ENCODE results near the gene ZNF789. TPM values are rescaled to one million over a fixed set of nuclear protein-coding genes. Genes with fewer than 3 reads are reported as not detected.
A peak's percentile ranks its signal among the peaks of the same experiment; 100 is the strongest.

Gene ZNF789
- total RNA-seq, 2 donors from 2014 or later: 16.0 to 18.8 TPM

GRCh38 chr7:99468336-99468918 is 4.3 kb upstream of the ZNF789 start:
- ATAC-seq (replicated peaks in 1 of 2): no peak
- H3K4me3 Mint-ChIP-seq: no peak overlapping the region
- peaks cover 0 to 1% of the 10 kb centered on the region in 2 donors for H3K9me3 Mint-ChIP-seq
- no peaks in the 10 kb centered on the region for H3K27me3 Mint-ChIP-seq (ENCODE audit: low read depth)
- peaks cover 44% of the 10 kb centered on the region for H3K4me1 Mint-ChIP-seq (ENCODE audit: low read depth)
- no peak overlapping the region for H3K27ac Mint-ChIP-seq
- peaks cover 13 to 17% of the 10 kb centered on the region in 2 donors for H3K36me3 Mint-ChIP-seq (ENCODE audit: insufficient read depth in 2 of 2)
- no peak for DNase-seq

- Mint-ChIP-seq H3K36me3 (ENCODE audit: insufficient read depth in 2 of 2) (peaks cover 7 to 14% of the 10 kb centered on the region in 2 donors), H3K27ac (peak overlapping the region; percentile 28), H3K4me3 (no peak overlapping the region), H3K27me3 (ENCODE audit: low read depth) (no peaks in the 10 kb centered on the region), H3K4me1 (ENCODE audit: low read depth) (peaks cover 35% of the 10 kb centered on the region), H3K9me3 (peaks cover 0 to 1% of the 10 kb centered on the region in 2 donors)
- DNase-seq (no peak), ATAC-seq (replicated peaks in 1 of 2) (no peak)
Observed at GRCh38 chr7:99469381-99470065, 3.2 kb upstream of the ZNF789 start.

GRCh38 chr7:99473315-99473596 is 566 bp downstream of the ZNF789 start:
- peak overlapping the region; percentile 95 for H3K27ac Mint-ChIP-seq
- H3K36me3 Mint-ChIP-seq (ENCODE audit: insufficient read depth in 2 of 2): peaks cover 10% of the 10 kb centered on the region in 2 donors
- no peaks in the 10 kb centered on the region for H3K27me3 Mint-ChIP-seq (ENCODE audit: low read depth)
- ATAC-seq (replicated peaks in 1 of 2) (no peak), DNase-seq (no peak)
- H3K9me3 Mint-ChIP-seq: no peaks in the 10 kb centered on the region
- peak overlapping the region; percentile 99 to 100 for H3K4me3 Mint-ChIP-seq
- H3K4me1 Mint-ChIP-seq (ENCODE audit: low read depth): peaks cover 49% of the 10 kb centered on the region

GRCh38 chr7:99476107-99476506 is 3.4 kb downstream of the ZNF789 start:
- no peaks in the 10 kb centered on the region for H3K9me3 Mint-ChIP-seq
- H3K27ac Mint-ChIP-seq: no peak overlapping the region
- ATAC-seq (replicated peaks in 1 of 2) (no peak), DNase-seq (no peak)
- peaks cover 9 to 10% of the 10 kb centered on the region in 2 donors for H3K36me3 Mint-ChIP-seq (ENCODE audit: insufficient read depth in 2 of 2)
- no peaks in the 10 kb centered on the region for H3K27me3 Mint-ChIP-seq (ENCODE audit: low read depth)
- no peak overlapping the region for H3K4me3 Mint-ChIP-seq
- H3K4me1 Mint-ChIP-seq (ENCODE audit: low read depth): peaks cover 48% of the 10 kb centered on the region

- Mint-ChIP-seq H3K27ac (peak overlapping the region; percentile 25), H3K9me3 (no peaks in the 10 kb centered on the region), H3K27me3 (ENCODE audit: low read depth) (no peaks in the 10 kb centered on the region), H3K4me3 (no peak overlapping the region), H3K4me1 (ENCODE audit: low read depth) (peaks cover 35% of the 10 kb centered on the region), H3K36me3 (ENCODE audit: insufficient read depth in 2 of 2) (peaks cover 0 to 4% of the 10 kb centered on the region in 2 donors)
- ATAC-seq (replicated peaks in 1 of 2): peak in 1 of 2 donors; percentile 26
- DNase-seq: no peak
Observed at GRCh38 chr7:99478464-99479440, 6.1 kb downstream of the ZNF789 start.

DNA sequence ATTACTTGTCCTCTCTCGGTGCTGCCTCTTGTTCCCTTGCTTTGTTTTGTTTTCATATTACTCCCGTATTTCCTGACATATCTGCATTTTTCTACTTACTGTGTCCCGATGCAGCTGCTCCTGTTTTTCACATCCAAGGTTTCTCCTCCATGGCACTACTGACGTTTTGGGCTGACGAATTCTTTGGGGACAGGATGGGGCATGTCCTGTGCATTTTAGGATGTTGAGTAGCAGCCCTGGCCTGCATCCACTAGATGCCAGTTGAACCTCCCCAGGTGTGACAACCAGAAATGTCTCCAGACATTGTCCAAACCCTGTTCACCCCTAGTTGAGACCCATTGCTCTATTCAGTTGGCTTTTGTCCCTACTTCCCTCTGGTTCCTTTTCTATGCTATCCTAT is 12.4 kb downstream of the ZNF789 start:
- H3K27ac Mint-ChIP-seq: peak overlapping the region; percentile 43
- H3K27me3 Mint-ChIP-seq (ENCODE audit: low read depth): no peaks in the 10 kb centered on the region
- H3K4me1 Mint-ChIP-seq (ENCODE audit: low read depth): no peaks in the 10 kb centered on the region
- no peak for DNase-seq
- ATAC-seq (replicated peaks in 1 of 2): no peak
- peaks cover 0 to 2% of the 10 kb centered on the region in 2 donors for H3K9me3 Mint-ChIP-seq
- H3K36me3 Mint-ChIP-seq (ENCODE audit: insufficient read depth in 2 of 2): peaks cover 2 to 12% of the 10 kb centered on the region in 2 donors
- H3K4me3 Mint-ChIP-seq: no peak overlapping the region

- Mint-ChIP-seq H3K9me3 (peaks cover 2 to 12% of the 10 kb centered on the region in 2 donors), H3K27ac (peak overlapping the region; percentile 31), H3K36me3 (ENCODE audit: insufficient read depth in 2 of 2) (peaks cover 18 to 39% of the 10 kb centered on the region in 2 donors), H3K27me3 (ENCODE audit: low read depth) (no peaks in the 10 kb centered on the region), H3K4me3 (no peak overlapping the region), H3K4me1 (ENCODE audit: low read depth) (no peaks in the 10 kb centered on the region)
- no peak for ATAC-seq (replicated peaks in 1 of 2)
- no peak for DNase-seq
Observed at GRCh38 chr7:99489235-99489634, 16.5 kb downstream of the ZNF789 start.

- no peak overlapping the region for H3K27ac Mint-ChIP-seq
- ATAC-seq (replicated peaks in 1 of 2) (no peak), DNase-seq (no peak)
- peaks cover 22 to 51% of the 10 kb centered on the region in 2 donors for H3K36me3 Mint-ChIP-seq (ENCODE audit: insufficient read depth in 2 of 2)
- no peak overlapping the region for H3K4me3 Mint-ChIP-seq
- H3K27me3 Mint-ChIP-seq (ENCODE audit: low read depth): no peaks in the 10 kb centered on the region
- H3K9me3 Mint-ChIP-seq: peaks cover 2 to 14% of the 10 kb centered on the region in 2 donors
- no peaks in the 10 kb centered on the region for H3K4me1 Mint-ChIP-seq (ENCODE audit: low read depth)
Observed at GRCh38 chr7:99490878-99491277, 18.2 kb downstream of the ZNF789 start.

GRCh38 chr7:99493823-99494222 is 21.1 kb downstream of the ZNF789 start:
- Mint-ChIP-seq H3K27me3 (ENCODE audit: low read depth) (no peaks in the 10 kb centered on the region), H3K27ac (no peak overlapping the region), H3K9me3 (peaks cover 2 to 17% of the 10 kb centered on the region in 2 donors), H3K36me3 (ENCODE audit: insufficient read depth in 2 of 2) (peaks cover 32 to 58% of the 10 kb centered on the region in 2 donors), H3K4me1 (ENCODE audit: low read depth) (peaks cover 19% of the 10 kb centered on the region), H3K4me3 (no peak overlapping the region)
- no peak for DNase-seq
- no peak for ATAC-seq (replicated peaks in 1 of 2)

DNA sequence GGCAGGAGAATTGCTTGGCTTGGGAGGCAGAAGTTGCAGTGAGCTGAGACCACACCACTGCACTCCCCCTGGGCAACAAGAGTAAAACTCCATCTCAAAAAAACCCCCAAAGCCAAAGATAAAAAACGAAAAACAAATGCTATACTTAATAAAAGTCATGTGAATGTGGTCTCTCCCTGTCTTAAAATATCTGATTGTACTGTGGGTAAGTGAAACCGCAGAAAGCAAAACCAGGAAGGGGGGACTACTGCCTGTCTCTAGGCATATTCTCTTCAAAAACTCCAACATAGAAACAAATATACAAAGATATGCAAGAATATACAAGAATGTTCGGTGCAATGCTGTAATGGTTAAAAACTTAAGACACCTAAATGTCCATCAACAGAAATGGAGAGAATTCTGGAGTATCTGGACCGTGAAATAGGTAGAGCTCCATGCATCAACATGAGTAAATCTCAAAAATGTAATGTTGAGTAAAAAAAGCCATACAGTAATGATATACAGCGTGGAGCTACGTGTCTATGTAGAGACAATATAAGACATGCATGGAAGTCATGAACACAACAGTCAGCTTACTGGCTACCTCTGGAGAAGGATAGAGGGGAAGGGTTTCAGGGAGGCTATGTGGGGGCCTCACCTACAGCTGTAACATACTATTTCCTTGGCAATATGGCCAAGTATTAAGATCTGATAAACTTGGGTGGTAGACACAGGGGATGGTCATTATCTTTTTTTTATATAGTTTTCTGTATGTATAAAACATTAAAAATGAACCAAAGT is 25.3 kb downstream of the ZNF789 start:
- Mint-ChIP-seq H3K4me1 (ENCODE audit: low read depth) (peaks cover 32% of the 10 kb centered on the region), H3K9me3 (peaks cover 1 to 14% of the 10 kb centered on the region in 2 donors), H3K27ac (peak overlapping the region; percentile 90), H3K27me3 (ENCODE audit: low read depth) (no peaks in the 10 kb centered on the region), H3K36me3 (ENCODE audit: insufficient read depth in 2 of 2) (peaks cover 31 to 56% of the 10 kb centered on the region in 2 donors), H3K4me3 (peak overlapping the region; percentile 89 to 99)
- no peak for ATAC-seq (replicated peaks in 1 of 2)
- DNase-seq: no peak

DNA sequence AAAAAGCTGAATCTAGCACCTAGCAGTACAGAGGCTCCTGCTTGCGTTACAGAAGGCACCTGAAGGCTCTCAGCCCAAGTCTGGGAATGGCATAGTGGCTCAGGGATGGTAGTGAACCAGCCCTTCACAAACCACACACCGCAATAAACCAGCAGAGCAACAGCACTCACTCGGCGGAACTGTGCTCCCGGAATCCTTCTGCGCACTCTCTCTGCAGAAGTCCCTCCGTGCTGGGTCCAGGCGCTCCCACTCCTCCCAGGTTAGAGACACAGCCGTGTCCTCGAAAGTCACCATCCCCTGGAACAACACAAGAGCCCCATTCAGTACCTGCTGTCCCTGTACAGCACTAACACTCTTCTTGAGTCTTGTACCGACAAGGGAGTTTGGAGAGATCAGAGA is 25.9 kb downstream of the ZNF789 start:
- ATAC-seq (replicated peaks in 1 of 2) (no peak), DNase-seq (no peak)

GRCh38 chr7:99499371-99499720 is 26.7 kb downstream of the ZNF789 start:
- Mint-ChIP-seq H3K27ac (peak overlapping the region; percentile 90), H3K9me3 (peaks cover 1 to 4% of the 10 kb centered on the region in 2 donors), H3K4me3 (peak overlapping the region; percentile 89 to 99), H3K27me3 (ENCODE audit: low read depth) (no peaks in the 10 kb centered on the region), H3K36me3 (ENCODE audit: insufficient read depth in 2 of 2) (peaks cover 20 to 42% of the 10 kb centered on the region in 2 donors), H3K4me1 (ENCODE audit: low read depth) (peaks cover 32% of the 10 kb centered on the region)
- DNase-seq: peak; percentile 9 to 10
- peak; percentile 42 to 56 for ATAC-seq (replicated peaks in 1 of 2)

More for the DNA sequence above, 25.9 kb downstream of the ZNF789 start:
- Mint-ChIP-seq H3K4me1 (ENCODE audit: low read depth) (peaks cover 32% of the 10 kb centered on the region), H3K27me3 (ENCODE audit: low read depth) (no peaks in the 10 kb centered on the region), H3K9me3 (peaks cover 1 to 12% of the 10 kb centered on the region in 2 donors), H3K27ac (peak overlapping the region; percentile 90), H3K36me3 (ENCODE audit: insufficient read depth in 2 of 2) (peaks cover 28 to 50% of the 10 kb centered on the region in 2 donors), H3K4me3 (peak overlapping the region; percentile 89 to 99)

Data from activated T-cell treated with anti-CD3 and anti-CD28 coated beads, Interleukin-2, amount 50 U/mL, for 72 hours (primary cell).